ENCODE measurements around the gene FUT2.

GRCh38 chr19:48708471-48708870 lies 12.7 kb downstream of the FUT2 start:
- no peak for TF ChIP-seq CTCF (IDR thresholded peaks at IDR 0.05 in 4 of 5, conservative IDR thresholded peaks at IDR 0.05 in 1 of 5)
- no peak for TF ChIP-seq POLR2A (IDR thresholded peaks at IDR 0.05)
